HG03442 (cell line): ENCODE measurements around the gene AP3D1.
"Not testable (repeated sequence)": the region's sequence is repeated elsewhere in the genome, so short reads cannot be mapped to it uniquely, and the experiment has no call there.

Experiments used
- ATAC-seq: cut with Tn5 transposase; IDR thresholded peaks from one replicate; pipeline ENCODE4 v1.9.1; 2021; ENCODE audit warnings: mild to moderate bottlenecking, moderate library complexity; ENCODE audit not compliant: unreplicated experiment

The AP3D1 gene

DNA sequence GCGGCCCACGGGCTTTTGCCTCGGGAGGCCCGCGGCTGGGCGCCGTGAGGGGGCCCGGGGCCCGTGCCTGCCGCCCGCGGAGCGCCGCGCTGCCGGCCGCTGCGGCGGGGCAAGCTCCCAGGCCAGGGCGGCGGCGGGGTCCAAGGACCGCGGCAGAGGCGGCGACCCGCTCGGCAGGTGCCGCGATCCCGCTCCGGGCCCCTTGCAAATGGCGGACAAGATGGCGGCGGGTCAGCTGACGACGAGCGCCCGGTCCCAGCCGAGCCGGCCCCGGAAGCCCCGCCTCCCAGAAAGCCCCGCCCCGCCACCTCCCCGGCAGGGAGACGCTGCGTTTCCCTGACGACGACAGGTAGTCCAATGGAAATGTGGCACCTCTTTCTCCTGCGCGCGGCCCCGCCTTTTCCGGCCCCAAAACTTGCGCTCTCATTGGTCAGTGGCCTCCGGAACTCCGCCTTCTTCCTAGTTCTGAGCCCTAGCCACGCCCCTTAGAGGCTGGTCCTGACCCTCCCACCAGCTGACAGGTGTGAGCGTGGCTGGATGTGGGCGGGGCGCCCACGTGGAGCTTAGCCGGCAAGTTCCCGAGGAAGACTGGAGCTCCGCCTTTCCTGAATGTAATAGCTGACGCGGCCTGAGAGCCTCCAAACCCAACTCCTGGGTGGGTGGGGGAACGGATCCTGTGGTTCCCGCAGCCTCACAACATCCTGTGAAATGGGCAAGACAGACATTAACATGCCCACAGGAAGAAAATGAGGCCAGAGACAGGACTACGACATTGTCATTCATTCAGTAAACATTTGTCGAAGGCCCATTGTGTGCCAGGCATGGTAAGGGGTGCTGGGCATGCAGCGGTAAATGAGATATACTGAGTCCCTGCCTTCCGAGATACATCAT is at the start of gene AP3D1:
Gene AP3D1, minus strand, starts transcription at position 228 of the 891 bp plus-strand sequence. CDS start 232 bp downstream, outside the sequence.
- peak; percentile 85 for ATAC-seq

DNA sequence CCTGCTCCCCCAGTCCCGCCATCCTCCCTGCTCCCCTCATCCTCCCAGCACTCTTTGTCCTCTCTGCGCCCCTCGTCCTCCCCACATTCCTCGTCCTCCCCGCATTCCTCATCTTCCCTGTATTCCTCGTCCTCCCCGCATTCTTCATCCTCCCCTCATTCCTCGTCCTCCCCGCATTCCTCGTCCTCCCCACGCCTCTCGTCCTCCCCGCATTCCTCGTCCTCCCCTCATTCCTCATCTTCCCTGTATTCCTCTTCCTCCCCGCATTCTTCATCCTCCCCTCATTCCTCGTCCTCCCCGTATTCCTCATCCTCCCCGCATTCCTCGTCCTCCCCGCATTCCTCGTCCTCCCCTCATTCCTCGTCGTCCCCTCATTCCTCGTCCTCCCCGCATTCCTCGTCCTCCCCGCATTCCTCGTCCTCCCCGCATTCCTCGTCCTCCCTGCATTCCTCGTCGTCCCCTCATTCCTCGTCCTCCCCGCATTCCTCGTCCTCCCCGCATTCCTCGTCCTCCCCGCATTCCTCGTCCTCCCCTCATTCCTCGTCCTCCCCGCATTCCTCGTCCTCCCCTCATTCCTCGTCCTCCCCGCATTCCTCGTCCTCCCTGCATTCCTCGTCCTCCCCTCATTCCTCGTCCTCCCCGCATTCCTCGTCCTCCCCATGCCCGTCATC is 49.4 kb upstream of the AP3D1 start:
- not testable (repeated sequence) for ATAC-seq

DNA sequence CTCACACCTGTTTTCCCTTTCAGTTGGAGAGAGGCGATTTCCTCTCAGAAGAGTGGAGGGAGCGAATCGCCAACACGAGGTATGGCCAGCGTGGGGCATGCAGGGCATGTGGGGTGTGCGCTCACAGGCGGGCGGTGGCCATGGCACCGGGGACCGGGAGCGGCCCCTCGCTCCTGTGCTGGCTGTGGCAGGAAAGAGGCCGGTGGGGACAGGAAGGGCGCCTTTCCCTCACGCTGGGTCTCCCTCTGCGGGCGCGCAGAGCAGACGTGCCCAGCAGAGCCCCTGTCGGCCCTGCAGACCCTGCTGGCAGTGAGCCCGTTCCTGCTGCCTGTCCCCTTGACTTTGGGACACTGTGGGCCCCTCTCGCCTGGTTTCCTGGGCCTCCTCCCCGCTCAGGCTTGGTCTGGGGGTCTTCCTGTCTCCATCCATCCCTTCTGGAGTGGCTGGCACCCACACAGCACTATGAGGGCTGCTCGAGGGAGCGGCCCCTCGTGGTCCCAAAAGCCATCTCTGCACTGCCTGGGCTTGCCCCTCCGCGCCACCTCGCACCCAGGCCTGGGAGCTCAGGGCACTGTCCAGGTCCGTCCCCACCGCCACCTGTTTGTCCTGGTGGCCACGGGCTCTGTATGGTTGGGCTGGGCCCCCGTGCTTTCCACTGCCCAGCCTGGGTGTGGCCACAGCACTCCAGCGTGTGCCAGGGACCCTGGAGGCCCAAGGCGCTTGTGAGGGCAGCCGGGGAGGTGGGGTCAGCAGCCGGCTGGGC is 48.7 kb upstream of the AP3D1 start:
- ATAC-seq = no peak

DNA sequence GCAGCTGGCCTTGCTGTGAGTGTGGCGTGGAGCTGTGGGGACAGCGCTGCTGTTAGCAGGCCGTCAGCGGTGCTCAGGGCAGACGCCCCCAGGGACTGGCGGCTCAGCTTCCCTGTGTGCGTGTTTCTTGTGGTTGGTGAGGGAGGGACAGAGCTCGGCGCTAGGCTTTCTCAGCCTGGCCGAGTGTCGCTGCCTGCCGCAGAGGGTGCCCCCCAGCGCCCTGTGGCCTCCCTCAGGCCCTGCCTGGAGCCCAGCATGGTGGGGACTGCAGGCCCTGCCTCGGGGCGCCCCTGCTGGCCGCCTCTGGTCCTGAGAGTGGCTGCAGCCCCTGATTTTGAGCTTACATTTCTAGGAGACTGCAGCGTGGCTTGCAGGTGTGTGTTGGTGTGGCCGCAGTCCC is 47.8 kb upstream of the AP3D1 start:
- ATAC-seq = no peak

DNA sequence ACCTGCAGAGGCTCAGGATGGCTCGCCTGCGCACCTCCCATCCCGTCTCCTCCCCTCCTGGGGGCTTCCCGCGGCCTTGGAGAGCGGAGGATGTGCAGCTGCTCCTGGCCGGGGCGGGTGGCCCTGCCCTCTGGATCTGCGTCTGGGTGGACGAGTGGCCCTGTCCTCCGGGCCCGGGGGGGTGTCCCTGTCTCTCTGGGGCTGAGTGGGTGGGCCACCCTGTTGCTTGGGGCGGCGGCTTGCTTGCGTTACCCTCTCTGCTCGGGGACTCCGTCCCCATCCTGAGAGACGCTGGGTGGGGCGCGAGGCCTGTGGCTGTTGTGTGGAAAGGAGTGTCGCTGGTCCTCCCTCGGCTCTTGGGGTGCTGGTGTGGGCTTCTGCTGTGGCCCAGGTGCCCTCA is 47.0 kb upstream of the AP3D1 start:
- ATAC-seq = no peak

DNA sequence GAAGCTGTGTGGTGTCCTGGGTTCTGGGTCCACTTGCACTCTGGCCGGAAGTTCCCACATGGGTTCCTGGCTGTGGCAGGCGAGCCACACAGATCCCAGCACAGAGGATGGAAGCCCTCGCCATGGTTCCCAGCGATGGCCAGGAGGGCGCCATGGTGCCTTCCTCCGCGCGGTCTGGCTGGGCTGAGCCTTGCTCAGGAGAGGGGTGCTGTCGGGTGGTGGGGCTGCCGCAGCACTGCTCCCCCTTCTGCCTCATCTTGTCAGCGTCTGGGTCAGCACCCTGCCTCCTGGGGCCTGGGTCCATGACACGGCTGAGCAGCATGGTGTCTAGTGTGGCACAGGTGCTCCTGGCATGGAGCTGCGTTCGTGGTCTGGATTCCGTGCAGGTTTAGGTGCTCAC is 45.9 kb upstream of the AP3D1 start:
- no peak for ATAC-seq

DNA sequence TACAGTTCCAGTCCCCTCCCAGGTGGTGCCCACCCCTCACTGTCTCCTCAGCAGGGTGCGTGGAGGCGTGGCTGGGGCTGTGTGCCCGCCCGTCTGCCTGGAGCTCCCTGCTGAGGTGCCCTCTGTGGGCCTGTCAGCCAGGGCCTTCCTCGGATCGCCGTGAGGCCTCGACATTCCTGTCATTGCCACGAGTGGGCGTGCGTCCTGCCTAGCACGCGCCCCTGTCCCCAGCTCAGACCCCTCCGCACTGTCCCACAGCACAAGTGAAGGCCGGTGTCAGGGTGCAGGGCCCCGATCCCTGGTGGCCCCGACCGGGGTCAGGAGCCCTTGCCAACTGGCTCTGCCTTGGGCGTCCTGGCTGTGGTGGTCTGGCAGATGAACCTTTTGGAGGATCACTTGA is 44.5 kb upstream of the AP3D1 start:
- no peak for ATAC-seq

DNA sequence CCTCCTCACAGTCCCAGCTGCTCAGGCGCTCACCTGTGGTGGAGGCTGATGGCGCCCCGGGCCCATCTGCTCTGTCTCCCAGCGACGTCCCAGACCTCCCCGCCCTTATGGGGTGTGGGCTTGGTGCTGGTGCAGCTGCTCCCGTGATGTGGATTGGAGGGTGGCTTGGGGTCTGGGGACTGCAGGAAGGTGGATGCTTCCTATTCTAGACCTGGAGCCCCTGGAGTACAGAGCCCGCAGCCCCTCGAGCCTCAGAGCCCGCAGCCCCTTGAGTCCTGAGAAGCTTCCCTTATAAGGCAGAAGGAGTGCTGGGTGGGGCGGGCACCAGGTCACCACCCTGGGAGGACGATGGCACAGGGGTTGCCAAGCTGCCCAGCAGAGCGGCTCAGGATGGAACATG is 44.0 kb upstream of the AP3D1 start:
- no peak for ATAC-seq

DNA sequence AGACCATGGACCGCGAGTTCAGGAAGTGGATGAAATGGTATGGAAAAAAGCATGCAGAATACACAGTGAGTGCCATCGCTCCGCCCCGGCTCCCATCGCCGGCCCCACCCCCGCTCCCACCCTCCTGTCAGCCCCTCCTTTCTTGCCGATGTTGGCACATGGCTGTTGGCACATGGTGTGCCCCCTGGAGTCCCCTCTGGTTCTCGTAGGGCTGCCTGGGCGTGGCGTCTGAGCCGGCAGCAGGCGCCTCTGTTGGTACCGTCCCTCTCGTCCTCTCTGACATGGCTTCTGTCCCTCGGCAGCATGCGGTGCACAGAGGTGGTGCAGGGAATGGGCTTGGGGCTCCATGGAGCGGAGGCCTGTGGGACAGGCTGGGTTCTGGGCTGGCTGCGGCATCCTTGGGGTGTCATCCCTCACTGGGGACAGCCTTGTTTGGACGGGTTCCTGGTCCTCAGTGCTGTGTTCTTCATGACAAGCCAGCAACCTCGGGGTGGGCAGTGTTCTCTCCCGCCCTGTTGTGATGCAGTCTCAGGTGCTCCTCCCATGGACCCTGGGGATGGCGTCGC is 43.2 kb upstream of the AP3D1 start:
- no peak for ATAC-seq

DNA sequence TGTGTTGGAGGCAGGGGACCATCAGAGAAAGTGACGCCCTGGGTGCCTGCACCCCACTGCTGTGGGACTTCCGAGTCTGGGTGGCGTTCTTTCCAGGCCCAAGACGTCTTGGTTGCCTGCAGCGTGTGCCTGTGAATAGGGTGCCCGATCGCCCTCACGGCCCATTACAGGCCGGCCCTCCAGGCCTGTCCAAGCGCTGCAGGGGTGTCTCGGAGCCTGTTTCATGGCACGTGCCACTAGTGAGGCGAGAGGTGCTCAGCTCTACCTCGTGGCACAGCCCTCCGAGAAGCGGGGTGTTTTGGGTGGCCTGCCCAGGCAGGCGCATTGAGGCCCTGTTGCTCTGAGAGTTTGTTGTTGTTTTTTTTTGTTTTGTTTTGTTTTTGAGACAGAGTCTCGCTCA is 42.4 kb upstream of the AP3D1 start:
- no peak for ATAC-seq

DNA sequence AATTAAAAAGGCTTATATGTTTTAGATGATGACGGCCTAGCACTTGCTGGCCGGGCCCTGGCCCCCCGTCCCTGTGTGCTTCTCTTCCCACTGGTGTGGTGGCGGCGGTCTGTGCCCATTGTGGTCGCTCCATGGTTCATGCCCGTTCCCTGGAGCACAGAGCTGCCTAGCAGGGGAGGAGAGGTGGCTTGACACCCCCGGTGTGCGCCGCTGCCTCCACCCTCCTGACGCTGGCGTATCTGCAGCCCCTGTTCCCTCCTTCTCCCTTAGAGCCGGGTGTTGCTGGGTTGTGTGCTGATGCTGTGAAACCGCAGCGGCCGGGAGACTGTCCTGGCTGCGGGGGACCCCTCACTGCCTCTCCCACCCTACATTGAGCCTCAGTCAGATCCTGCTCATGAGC is 41.5 kb upstream of the AP3D1 start:
- ATAC-seq = no peak

DNA sequence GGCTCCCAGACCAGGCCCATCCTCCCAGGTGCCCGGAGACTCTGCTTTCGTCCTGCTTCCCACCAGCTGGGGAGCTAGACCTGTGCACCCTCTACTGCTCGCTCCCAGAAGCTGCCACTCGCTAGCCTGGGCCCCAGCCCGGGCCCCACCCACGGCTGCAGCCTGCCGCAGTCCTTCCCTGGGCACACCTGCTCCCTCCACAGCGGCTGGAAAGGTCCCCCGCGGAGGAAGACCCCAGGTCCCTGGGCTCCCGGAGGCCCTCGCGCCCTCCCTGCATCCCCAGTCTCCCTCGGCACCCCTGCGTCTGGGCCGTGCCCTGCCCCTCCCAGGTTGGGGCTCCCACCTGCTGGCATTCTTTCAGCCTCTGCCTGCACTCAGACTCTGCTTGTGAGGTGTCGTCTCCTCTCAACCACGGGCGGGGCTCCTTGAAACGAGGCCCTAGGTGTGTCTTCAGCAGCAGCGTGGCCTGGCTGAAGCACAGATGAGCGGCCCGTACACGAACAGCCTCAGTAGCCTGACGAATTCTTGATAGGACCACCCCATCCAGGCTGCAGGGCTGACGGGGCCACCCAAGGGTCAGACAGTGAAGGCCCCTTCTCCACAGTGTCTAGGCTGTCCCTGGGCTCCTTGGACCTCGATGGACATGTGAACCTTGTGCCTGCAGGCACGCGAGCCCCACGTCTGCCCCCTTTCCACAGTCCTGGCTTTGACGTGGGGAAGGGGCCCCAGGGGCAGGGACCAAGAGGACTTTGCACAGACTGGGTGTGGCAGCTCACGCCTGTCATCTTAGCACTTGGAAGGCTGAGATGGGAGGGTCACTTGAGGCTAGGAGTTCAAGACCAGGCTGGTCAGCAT is 40.3 kb upstream of the AP3D1 start:
- ATAC-seq = no peak

DNA sequence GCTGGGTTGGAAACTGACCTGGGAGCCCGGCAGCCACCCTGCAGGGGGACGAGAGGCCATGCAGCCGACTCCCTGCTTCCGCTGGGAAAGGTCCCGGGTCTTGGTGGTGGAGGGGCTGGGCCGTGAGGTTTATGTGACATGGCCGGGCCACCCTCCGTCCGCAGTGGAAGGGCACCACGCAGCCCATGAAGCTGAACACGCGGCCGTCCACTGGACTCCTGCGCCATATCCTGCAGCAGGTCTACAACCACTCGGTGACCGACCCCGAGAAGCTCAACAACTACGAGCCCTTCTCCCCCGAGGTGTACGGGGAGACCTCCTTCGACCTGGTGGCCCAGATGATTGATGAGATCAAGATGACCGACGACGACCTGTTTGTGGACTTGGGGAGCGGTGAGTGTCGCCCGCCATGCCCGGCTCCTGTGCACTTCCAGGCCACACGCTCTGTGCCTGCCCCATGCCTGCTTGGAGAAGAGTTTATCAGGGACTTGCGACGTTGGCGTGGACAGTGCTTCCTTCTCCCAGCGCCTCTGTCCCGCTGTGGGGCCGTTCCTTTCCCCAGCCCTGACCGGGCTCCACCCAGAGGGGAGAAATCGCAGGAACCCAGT is 39.6 kb upstream of the AP3D1 start:
- no peak for ATAC-seq

DNA sequence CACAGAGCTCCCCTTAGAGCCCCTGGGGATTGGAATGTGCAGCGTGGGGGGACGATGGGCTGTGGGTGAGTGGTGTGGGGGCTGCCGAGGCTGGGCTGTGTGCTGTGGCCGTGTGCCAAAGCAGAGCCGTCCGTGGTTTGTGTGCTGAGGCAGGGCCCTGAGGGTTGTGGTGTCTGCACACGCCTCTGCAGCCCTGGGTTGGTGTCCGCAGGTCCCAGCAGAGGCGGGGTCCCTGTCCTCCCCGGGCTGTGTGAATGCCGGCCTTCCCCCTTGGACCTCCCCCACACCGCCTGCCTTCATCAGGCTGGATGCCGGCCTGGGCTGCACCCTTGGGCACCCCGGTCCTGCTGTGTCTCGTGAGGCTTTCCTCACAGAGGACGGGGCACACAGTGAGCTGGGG is 38.5 kb upstream of the AP3D1 start:
- ATAC-seq = no peak

DNA sequence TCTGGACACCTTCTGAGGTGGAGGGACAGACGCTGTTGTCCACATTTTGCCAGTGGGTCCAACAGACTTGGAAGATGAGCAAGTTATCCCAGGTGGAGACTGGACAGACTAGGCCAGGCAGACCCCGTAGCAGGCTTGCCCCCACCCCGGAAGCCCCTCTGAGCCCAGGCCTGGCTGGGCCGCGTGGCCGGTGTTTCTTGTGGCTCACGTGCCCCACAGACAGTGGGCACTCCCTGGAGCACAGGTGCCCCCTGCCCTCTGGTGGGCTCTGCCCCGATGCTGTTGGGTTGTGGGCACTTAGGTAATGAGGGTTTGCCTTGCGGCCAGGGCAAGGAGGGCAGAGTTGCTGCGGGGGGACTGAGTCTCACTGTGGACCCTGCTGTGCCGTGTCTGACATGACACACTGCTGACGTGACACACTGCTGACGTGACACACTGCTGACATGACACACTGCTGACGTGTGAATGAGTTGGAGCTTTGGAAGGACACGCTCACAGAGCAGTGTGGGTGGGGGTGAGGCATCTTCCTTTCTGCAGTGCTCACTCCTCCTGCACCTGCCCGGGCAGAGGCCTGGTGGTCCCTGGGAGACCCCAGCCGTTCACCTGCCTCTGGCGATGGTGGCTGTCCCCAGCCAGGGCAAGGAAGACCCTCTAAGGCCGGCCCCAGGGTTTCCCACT is 37.5 kb upstream of the AP3D1 start:
- ATAC-seq = no peak

DNA sequence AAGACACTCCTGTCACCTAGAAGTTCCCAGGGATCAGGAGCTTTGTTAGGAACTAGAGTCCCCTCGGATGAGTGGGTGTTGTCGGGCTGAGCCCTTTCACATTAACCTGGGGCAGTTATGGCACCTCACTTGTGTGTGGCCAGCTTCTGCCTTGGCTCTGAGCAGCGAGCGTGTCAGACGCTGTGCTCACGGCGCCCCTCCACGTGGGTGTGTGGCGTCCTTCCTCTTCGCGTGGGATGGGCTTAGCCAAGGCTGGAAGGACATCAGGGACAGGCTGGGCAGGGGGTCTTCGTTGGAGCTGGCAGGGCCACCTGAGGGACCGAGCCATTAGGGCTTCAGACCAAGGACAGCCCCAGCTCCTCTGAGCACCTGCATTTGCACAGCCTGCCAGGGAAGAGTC is 35.8 kb upstream of the AP3D1 start:
- ATAC-seq = no peak

DNA sequence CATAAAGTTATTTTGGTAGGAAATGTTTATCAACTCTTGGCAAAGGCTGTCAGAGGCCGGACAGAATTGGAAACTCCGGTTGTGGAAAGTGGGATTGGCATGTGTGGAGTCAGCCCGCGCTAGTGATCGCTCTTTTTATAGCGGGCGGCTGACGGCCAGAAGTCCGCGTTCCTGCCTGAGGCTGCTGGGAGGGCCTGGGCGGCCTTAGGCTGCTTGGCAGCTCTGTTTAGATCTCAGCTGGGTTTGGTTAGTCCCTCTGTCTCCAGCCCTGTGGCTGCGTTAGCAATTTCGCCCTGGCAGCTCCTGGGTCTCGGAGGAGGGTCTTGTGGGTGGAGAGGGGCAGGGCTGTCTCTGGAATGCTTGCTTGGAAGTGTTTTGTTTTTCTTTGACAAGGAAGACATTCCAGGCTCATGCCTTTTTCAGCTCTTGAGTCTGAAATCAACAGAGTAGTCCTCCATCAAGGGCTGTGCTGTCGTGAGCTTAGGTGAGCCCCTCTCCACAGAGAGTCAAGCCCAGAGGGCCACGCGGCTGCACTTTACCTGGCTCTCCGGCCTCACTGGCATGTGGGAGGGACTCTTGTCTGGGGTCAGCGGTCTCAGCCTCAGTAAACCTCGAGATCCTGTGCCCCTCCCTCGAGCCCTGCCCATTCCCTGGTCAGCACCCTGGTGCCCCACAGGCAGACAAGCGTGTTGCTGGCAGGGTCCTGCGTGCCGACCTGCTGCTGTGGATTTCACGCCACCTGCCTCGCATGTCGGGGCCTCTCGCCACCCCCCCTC is 34.9 kb upstream of the AP3D1 start:
- ATAC-seq = no peak

DNA sequence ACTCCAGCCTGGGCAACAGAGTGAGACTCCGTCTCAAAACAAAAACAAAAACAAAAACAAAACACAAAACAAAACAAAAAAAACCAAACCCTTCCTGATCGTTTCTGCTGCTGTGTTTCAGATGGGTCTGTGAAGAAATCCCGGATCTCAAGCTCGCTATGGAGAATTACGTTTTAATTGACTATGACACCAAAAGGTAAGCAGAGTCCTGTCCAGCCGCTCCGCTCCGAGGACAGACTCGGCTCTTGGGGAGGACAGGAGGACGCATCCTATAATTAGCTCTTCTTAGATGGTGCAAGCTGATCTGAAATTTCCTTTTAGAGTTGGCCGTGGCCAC is 34.3 kb upstream of the AP3D1 start:
- no peak for ATAC-seq
